ENCODE measurements around the gene DDX3X. TPM values are rescaled to one million over a fixed set of nuclear protein-coding genes. Genes with fewer than 3 reads are reported as not detected.
A peak's percentile ranks its signal among the peaks of the same experiment; 100 is the strongest.

DDX3X gene
- total RNA-seq, 1 experiment from 2014 or later, result 156 TPM

DNA sequence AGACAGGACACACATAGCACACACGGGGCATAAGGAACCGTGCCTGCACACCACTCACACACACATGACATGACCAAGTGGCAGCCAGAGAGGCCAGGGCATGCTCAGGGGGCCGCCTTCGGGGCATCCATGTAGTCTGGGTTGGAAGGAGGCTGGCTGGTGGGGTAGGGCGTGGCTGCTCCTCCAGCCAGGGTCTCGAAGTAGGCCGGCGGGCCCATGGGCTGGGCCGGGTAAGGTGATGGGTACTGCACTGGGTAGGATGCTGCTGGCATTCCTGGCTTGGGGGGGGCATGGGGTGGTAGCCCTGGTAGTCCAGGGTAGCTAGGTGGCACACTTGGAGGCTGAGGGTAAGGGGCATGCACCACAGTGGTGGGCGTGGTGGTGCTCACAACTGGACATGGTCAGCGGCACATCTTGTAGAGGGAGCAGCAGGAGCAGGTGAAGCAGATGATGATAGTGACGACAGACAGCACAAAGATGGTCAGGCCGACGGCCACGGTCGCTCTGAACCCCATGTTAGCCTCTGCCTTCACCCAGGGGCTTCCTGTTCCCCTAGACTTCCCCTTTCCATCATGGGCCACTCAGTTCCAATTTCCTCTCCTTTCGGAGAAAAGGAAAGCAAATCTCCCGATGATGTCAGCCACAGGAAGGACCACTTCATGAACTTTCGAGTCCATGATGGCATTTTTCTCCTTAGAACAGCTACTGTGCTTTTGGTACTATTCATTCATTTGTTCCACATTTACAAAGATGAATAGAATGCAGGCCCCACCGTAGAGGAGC is 10.9 kb upstream of the DDX3X start:
- in situ Hi-C loops (cut with HindIII; ENCODE audit: low sequenced_read_pairs), result no loop called here
- no peak for DNase-seq (ENCODE audit: low spot score)

DNA sequence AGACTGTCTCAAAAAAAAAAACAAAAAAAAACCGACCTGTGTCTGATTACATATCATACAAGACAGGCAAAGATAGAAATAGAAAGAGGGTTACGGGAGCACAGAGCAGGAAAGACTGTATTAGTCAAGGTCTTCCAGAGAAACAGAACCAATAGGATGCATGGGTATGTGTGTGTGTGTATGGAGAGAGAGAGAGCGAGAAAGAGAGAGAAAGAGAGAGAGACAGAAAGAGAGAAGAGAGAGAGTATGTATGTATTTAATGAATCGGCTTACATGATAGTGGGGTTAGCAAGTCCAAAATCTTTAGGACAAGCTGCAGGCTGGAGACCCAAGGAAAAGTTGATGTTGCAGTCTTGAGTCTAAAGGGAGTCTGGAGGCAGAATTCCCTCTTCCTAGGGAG is 7.5 kb upstream of the DDX3X start:
- no peak for DNase-seq (ENCODE audit: low spot score)
- in situ Hi-C loops (cut with HindIII; ENCODE audit: low sequenced_read_pairs), result no loop called here

DNA sequence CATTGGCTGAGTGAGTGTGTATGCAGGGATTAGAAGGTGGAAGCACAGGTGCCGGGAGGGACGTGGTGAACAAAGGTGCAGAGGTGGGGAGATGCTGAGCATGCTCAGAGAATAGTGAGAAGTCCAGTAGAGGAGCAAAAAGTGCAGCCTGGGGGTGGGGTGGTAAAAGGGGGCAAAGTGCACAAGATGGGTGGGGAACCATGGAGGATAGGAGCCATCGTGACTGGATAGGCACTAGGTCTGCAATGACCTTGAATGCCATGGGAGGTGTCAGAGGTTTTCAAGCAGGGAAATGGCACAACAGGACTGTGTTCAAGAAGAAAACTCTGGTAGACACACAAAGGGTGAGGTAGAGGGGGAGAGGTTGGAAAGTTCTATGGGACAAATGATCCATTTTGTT is 6.6 kb upstream of the DDX3X start:
- in situ Hi-C loops (cut with HindIII; ENCODE audit: low sequenced_read_pairs), result no loop called here
- no peak for DNase-seq (ENCODE audit: low spot score)

GRCh38 chrX:41329101-41329500 is 4.9 kb upstream of the DDX3X start:
- in situ Hi-C loops (cut with HindIII; ENCODE audit: low sequenced_read_pairs), result no loop called here
- no peak for DNase-seq (ENCODE audit: low spot score)

DNA sequence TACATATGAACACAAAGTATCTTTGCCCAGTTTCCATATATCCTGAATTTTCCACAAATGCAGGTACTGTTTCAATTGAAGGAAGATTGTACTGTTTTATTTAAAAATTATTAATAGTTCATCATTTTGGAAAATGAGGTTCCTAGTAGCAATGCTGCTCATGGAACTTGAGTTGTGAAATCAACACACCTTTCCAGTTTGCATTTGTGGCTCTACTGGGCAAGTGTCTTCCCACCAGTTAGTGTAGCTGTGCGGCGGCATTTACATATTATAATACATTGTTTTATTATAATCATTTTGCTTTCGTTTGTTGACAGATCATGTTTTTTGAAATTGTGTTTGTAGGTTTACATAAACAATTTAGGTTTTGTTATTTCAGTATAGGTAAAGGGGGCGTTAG is 2.0 kb upstream of the DDX3X start:
- in situ Hi-C loops (cut with HindIII; ENCODE audit: low sequenced_read_pairs), result no loop called here
- no peak for DNase-seq (ENCODE audit: low spot score)

GRCh38 chrX:41332408-41333002 is 1.5 kb upstream of the DDX3X start:
- in situ Hi-C loops (cut with HindIII; ENCODE audit: low sequenced_read_pairs), result no loop called here
- DNase-seq (ENCODE audit: low spot score), result peak; percentile 43

- peak; percentile 82 for DNase-seq (ENCODE audit: low spot score)
- in situ Hi-C loops (cut with HindIII; ENCODE audit: low sequenced_read_pairs), result no loop called here
These were observed 789 bp upstream of the DDX3X start for GRCh38 chrX:41333003-41333743.

GRCh38 chrX:41334363-41335197 is 618 bp downstream of the DDX3X start:
- DNase-seq (ENCODE audit: low spot score), result peak; percentile 65
- in situ Hi-C loops (cut with HindIII; ENCODE audit: low sequenced_read_pairs), result no loop called here

- in situ Hi-C loops (cut with HindIII; ENCODE audit: low sequenced_read_pairs), result no loop called here
These were observed 1.4 kb downstream of the DDX3X start for GRCh38 chrX:41335198-41335957.

GRCh38 chrX:41335958-41336331 is 2.0 kb downstream of the DDX3X start:
- no peak for DNase-seq (ENCODE audit: low spot score)
- in situ Hi-C loops (cut with HindIII; ENCODE audit: low sequenced_read_pairs), result no loop called here

More at GRCh38 chrX:41335198-41335957, 1.4 kb downstream of the DDX3X start:
- no peak for DNase-seq (ENCODE audit: low spot score)

GRCh38 chrX:41336447-41336846 is 2.5 kb downstream of the DDX3X start:
- no peak for DNase-seq (ENCODE audit: low spot score)
- in situ Hi-C loops (cut with HindIII; ENCODE audit: low sequenced_read_pairs), result no loop called here

DNA sequence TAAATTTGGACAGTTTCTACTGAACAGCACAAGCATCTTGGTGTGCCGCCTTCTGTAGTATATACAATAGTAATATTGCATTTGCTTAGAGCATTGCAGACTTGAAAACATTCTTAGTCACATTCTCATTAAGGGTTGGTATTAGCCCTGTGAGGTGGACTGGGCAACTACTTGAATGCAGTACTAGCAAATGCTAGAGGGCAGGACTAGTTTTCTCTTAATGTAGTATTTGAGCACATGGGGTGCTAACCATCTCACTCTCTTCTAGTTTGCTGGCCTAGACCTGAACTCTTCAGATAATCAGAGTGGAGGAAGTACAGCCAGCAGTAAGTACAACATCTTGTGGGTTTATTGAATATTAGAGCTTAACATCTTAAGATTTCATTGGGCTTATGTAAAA is 3.2 kb downstream of the DDX3X start:
- in situ Hi-C loops (cut with HindIII; ENCODE audit: low sequenced_read_pairs), result no loop called here
- DNase-seq (ENCODE audit: low spot score), result no peak

DNA sequence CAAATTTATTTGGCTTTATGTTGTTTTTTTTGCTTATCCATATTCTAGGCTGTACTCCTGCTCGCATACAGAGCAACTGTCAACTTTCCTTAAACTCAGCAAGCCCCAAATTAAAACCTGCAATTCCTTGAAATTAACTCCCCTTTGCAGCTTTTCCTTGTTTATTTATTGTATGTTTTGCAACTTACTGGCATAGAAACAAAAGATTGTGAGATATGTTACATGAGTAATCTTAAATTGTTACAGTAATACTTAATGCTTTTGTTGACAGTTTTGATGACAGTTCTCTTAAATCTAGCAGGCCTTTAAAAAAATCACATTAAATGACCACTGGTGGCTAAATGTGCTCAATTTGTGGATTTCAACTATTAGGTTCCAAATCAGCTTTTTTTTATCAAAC is 4.5 kb downstream of the DDX3X start:
- in situ Hi-C loops (cut with HindIII; ENCODE audit: low sequenced_read_pairs), result no loop called here
- DNase-seq (ENCODE audit: low spot score), result no peak

DNA sequence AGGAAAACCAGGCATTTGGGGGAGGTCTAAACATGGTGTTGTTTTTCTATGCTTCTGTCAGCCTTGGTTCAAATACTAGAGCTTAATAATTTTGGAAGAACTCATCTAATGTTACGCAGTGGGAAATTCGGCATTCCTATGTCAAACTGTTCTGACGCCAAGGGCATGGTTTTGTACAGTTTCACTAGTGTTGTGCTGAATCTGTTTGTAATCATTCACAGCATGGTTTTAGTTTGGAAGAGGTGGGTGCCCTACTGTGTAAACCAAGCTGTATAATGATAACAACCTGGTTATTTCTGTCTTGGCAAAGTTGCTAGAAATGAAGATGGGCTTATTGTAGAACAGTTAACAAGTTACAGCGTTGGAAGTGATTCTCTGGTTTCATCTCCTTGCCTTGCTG is 5.2 kb downstream of the DDX3X start:
- DNase-seq (ENCODE audit: low spot score), result no peak
- in situ Hi-C loops (cut with HindIII; ENCODE audit: low sequenced_read_pairs), result no loop called here

DNA sequence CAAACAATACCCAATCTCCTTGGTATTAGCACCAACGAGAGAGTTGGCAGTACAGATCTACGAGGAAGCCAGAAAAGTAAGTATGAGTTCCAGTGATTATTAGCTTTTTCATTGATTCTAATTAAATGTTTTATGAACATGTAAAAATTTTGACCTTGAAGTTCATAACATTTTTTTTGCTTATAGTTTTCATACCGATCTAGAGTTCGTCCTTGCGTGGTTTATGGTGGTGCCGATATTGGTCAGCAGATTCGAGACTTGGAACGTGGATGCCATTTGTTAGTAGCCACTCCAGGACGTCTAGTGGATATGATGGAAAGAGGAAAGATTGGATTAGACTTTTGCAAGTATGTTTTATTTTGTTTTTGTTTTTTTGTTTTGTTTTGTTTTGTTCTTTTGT is 10.1 kb downstream of the DDX3X start:
- no peak for DNase-seq (ENCODE audit: low spot score)
- in situ Hi-C loops (cut with HindIII; ENCODE audit: low sequenced_read_pairs), result no loop called here

GRCh38 chrX:41347186-41347585 is 13.2 kb downstream of the DDX3X start:
- DNase-seq (ENCODE audit: low spot score), result no peak
- in situ Hi-C loops (cut with HindIII; ENCODE audit: low sequenced_read_pairs), result no loop called here

- DNase-seq (ENCODE audit: low spot score), result no peak
- in situ Hi-C loops (cut with HindIII; ENCODE audit: low sequenced_read_pairs), result no loop called here
These were observed 14.6 kb downstream of the DDX3X start for GRCh38 chrX:41348551-41348950.

- in situ Hi-C loops (cut with HindIII; ENCODE audit: low sequenced_read_pairs), result no loop called here
- no peak for DNase-seq (ENCODE audit: low spot score)
These were observed 16.4 kb downstream of the DDX3X start for GRCh38 chrX:41350150-41350975.
